ENCODE measurements around the gene SEMA3C.

SEMA3C gene

GRCh38 chr7:80847895-80848294 is 71.0 kb downstream of the SEMA3C start:
- no peak for DNase-seq

GRCh38 chr7:80847027-80847426 is 71.8 kb downstream of the SEMA3C start:
- DNase-seq, result no peak

- DNase-seq, result no peak
Measured at GRCh38 chr7:80844916-80845315, 73.9 kb downstream of the SEMA3C start.

GRCh38 chr7:80843018-80843677 is 75.7 kb downstream of the SEMA3C start:
- no peak for DNase-seq

- DNase-seq, result no peak
Measured at GRCh38 chr7:80842022-80842790, 76.6 kb downstream of the SEMA3C start.

- DNase-seq, result no peak
Measured at GRCh38 chr7:80841423-80841955, 77.4 kb downstream of the SEMA3C start.

- no peak for DNase-seq
Measured at GRCh38 chr7:80840681-80841080, 78.2 kb downstream of the SEMA3C start.

GRCh38 chr7:80839855-80840254 is 79.0 kb downstream of the SEMA3C start:
- DNase-seq, result no peak

- DNase-seq, result no peak
Measured at GRCh38 chr7:80838643-80839042, 80.2 kb downstream of the SEMA3C start.

- DNase-seq, result no peak
Measured at GRCh38 chr7:80837345-80837744, 81.5 kb downstream of the SEMA3C start.

GRCh38 chr7:80835251-80835650 is 83.6 kb downstream of the SEMA3C start:
- no peak for DNase-seq

GRCh38 chr7:80833289-80834268 is 85.3 kb downstream of the SEMA3C start:
- no peak for DNase-seq

GRCh38 chr7:80832006-80832405 is 86.8 kb downstream of the SEMA3C start:
- no peak for DNase-seq

GRCh38 chr7:80830584-80831285 is 88.1 kb downstream of the SEMA3C start:
- DNase-seq, result no peak

- DNase-seq, result no peak
Measured at GRCh38 chr7:80830010-80830409, 88.8 kb downstream of the SEMA3C start.

GRCh38 chr7:80829527-80829926 is 89.3 kb downstream of the SEMA3C start:
- DNase-seq, result no peak

- no peak for DNase-seq
Measured at GRCh38 chr7:80827239-80827633, 91.6 kb downstream of the SEMA3C start.

- DNase-seq, result no peak
Measured at GRCh38 chr7:80826520-80827238, 92.2 kb downstream of the SEMA3C start.

- DNase-seq, result no peak
Measured at GRCh38 chr7:80825499-80825898, 93.4 kb downstream of the SEMA3C start.

- no peak for DNase-seq
Measured at GRCh38 chr7:80824253-80824652, 94.6 kb downstream of the SEMA3C start.

GRCh38 chr7:80823057-80823456 is 95.8 kb downstream of the SEMA3C start:
- no peak for DNase-seq
